ENCODE results near the gene CWF19L2. TPM values are rescaled to one million over a fixed set of nuclear protein-coding genes. Genes with fewer than 3 reads are reported as not detected.

The CWF19L2 gene
- total RNA-seq, 2 experiments from 2014 or later, result 19.2 to 20.3 TPM

- Mint-ChIP-seq H3K27me3 (no peaks in the 10 kb centered on the region), H3K36me3 (peaks cover 6% of the 10 kb centered on the region), H3K27ac (no peak overlapping the region), H3K9me3 (no peaks in the 10 kb centered on the region), H3K4me3 (no peak overlapping the region), H3K4me1 (no peaks in the 10 kb centered on the region)
- ATAC-seq (ENCODE audit: low read depth), result no peak
- no peak for DNase-seq
- POLR2A ChIA-PET, result no interaction called here
These were observed 125.9 kb downstream of the CWF19L2 start for GRCh38 chr11:107331728-107332127.

GRCh38 chr11:107329164-107329563, 128.5 kb downstream of the CWF19L2 start:
- DNase-seq (no peak), ATAC-seq (ENCODE audit: low read depth) (no peak)
- POLR2A ChIA-PET, result no interaction called here
- Mint-ChIP-seq H3K27ac (no peak overlapping the region), H3K9me3 (no peaks in the 10 kb centered on the region), H3K36me3 (peaks cover 14% of the 10 kb centered on the region), H3K4me3 (no peak overlapping the region), H3K27me3 (no peaks in the 10 kb centered on the region), H3K4me1 (no peaks in the 10 kb centered on the region)

GRCh38 chr11:107316426-107316825, 141.2 kb downstream of the CWF19L2 start:
- H3K9me3 Mint-ChIP-seq, result peaks cover 3% of the 10 kb centered on the region
- H3K27me3 Mint-ChIP-seq, result no peaks in the 10 kb centered on the region
- H3K27ac Mint-ChIP-seq, result no peak overlapping the region
- H3K36me3 Mint-ChIP-seq, result peaks cover 19% of the 10 kb centered on the region
- DNase-seq (no peak), ATAC-seq (ENCODE audit: low read depth) (no peak)
- POLR2A ChIA-PET, result no interaction called here
- no peaks in the 10 kb centered on the region for H3K4me1 Mint-ChIP-seq
- no peak overlapping the region for H3K4me3 Mint-ChIP-seq

GRCh38 chr11:107307991-107308390, 149.6 kb downstream of the CWF19L2 start:
- Mint-ChIP-seq H3K27ac (no peak overlapping the region), H3K4me3 (no peak overlapping the region), H3K27me3 (no peaks in the 10 kb centered on the region), H3K36me3 (peaks cover 12% of the 10 kb centered on the region), H3K4me1 (no peaks in the 10 kb centered on the region), H3K9me3 (no peaks in the 10 kb centered on the region)
- POLR2A ChIA-PET, result no interaction called here
- DNase-seq, result no peak
- no peak for ATAC-seq (ENCODE audit: low read depth)

- Mint-ChIP-seq H3K27me3 (no peaks in the 10 kb centered on the region), H3K4me1 (no peaks in the 10 kb centered on the region), H3K4me3 (no peak overlapping the region), H3K9me3 (peaks cover 2% of the 10 kb centered on the region), H3K36me3 (peaks cover 21% of the 10 kb centered on the region), H3K27ac (no peak overlapping the region)
- DNase-seq (no peak), ATAC-seq (ENCODE audit: low read depth) (no peak)
- POLR2A ChIA-PET, result no interaction called here
These were observed 155.7 kb downstream of the CWF19L2 start for GRCh38 chr11:107301878-107302277.

- H3K36me3 Mint-ChIP-seq, result peaks cover 32% of the 10 kb centered on the region
These were observed 163.8 kb downstream of the CWF19L2 start for GRCh38 chr11:107293677-107294344.

GRCh38 chr11:107282195-107282594, 175.4 kb downstream of the CWF19L2 start:
- Mint-ChIP-seq H3K4me1 (no peaks in the 10 kb centered on the region), H3K4me3 (no peak overlapping the region), H3K9me3 (peaks cover 12% of the 10 kb centered on the region), H3K27me3 (no peaks in the 10 kb centered on the region), H3K27ac (no peak overlapping the region), H3K36me3 (no peaks in the 10 kb centered on the region)
- DNase-seq, result no peak
- no peak for ATAC-seq (ENCODE audit: low read depth)
- POLR2A ChIA-PET, result no interaction called here

More at GRCh38 chr11:107293677-107294344, 163.8 kb downstream of the CWF19L2 start:
- H3K4me3 Mint-ChIP-seq, result no peak overlapping the region
- DNase-seq (no peak), ATAC-seq (ENCODE audit: low read depth) (no peak)
- POLR2A ChIA-PET, result no interaction called here
- H3K27me3 Mint-ChIP-seq, result no peaks in the 10 kb centered on the region
- H3K27ac Mint-ChIP-seq, result no peak overlapping the region
- H3K4me1 Mint-ChIP-seq, result no peaks in the 10 kb centered on the region
- H3K9me3 Mint-ChIP-seq, result peaks cover 8% of the 10 kb centered on the region

Other genes with a start within 250 kb of the CWF19L2 start
- 10 to 100 TPM; 10.5 to 12.6 TPM for gene ALKBH8, start 107.9 kb upstream of the CWF19L2 start, total RNA-seq
- gene ELMOD1, start 133.3 kb upstream of the CWF19L2 start, total RNA-seq, result not detected

Data from activated naive CD8-positive, alpha-beta T cell treated with anti-CD3 and anti-CD28 coated beads, Interleukin-2, amount 10 ng/mL, durations not matched to agents 7 days and 5 days (primary cell).